HT1080 (cell line): ENCODE measurements around the gene CRB3. TPM values are rescaled to one million over a fixed set of nuclear protein-coding genes. Genes with fewer than 3 reads are reported as not detected.
A peak's percentile ranks its signal among the peaks of the same experiment; 100 is the strongest.
"Not testable (repeated sequence)": the region's sequence is repeated elsewhere in the genome, so short reads cannot be mapped to it uniquely, and the experiment has no call there.

Experiments used
- DNase-seq: peaks from one replicate; pipeline ENCODE4 v3.0.0-alpha.2; 2015; ENCODE audit warnings: low read depth
- polyA plus RNA-seq, 2 experiments: library from polyadenylated mRNA; depleted of rRNA; stranded (reverse); fragments of >200 nt; gene quantifications; 2 replicates each; pipeline ENCODE4 v1.2.3, GENCODE V29; 2015
- total RNA-seq: library from RNA; depleted of rRNA; stranded (reverse); fragments of >200 nt; shearing (Covaris generic); gene quantifications from 2 replicates; pipeline ENCODE4 v1.2.3, GENCODE V29; 2014; rRNA removed

CRB3 gene, protein sequence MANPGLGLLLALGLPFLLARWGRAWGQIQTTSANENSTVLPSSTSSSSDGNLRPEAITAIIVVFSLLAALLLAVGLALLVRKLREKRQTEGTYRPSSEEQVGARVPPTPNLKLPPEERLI
- not detected in 2 replicates for total RNA-seq
- not detected in 2 replicates for polyA plus RNA-seq (2015; cell fraction: cytosol; rRNA removed)
- polyA plus RNA-seq (2015; cell fraction: nucleus; rRNA removed) = not detected in 2 replicates

DNA sequence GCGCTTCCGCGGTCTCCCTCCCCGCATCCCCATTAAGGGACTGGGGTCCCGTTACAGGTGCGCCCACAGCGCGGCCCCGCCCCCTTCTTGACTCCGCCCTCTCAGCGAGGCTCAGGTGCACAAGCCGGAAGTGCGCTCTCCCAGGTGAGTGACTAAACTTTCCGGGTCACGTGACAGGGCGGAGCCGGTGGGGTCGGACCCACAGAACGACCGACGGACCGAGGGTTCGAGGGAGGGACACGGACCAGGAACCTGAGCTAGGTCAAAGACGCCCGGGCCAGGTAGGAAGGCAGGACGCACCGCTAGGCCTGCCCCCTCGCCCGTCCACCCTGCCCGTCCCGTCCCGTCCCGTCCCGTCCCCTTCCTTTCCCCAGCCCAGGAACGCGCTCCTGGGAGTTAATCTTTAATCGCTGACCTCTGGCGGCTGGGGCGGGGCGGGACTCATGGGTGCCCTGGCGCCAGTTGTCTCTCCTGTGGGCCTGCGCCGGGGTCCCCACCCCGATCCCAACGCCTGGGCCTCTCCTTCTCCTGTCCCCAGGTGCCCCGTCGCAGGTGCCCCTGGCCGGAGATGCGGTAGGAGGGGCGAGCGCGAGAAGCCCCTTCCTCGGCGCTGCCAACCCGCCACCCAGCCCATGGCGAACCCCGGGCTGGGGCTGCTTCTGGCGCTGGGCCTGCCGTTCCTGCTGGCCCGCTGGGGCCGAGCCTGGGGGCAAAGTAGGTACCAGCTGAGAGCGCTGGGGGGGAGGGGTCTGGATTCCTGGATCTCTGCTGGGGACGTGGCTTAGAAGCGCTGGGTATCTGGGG is at the start of gene CRB3:
Gene CRB3, plus strand, starts transcription at position 202 of the 804 bp plus-strand sequence. Its CDS starts 431 bp downstream, at position 633.
- DNase-seq = no peak

DNA sequence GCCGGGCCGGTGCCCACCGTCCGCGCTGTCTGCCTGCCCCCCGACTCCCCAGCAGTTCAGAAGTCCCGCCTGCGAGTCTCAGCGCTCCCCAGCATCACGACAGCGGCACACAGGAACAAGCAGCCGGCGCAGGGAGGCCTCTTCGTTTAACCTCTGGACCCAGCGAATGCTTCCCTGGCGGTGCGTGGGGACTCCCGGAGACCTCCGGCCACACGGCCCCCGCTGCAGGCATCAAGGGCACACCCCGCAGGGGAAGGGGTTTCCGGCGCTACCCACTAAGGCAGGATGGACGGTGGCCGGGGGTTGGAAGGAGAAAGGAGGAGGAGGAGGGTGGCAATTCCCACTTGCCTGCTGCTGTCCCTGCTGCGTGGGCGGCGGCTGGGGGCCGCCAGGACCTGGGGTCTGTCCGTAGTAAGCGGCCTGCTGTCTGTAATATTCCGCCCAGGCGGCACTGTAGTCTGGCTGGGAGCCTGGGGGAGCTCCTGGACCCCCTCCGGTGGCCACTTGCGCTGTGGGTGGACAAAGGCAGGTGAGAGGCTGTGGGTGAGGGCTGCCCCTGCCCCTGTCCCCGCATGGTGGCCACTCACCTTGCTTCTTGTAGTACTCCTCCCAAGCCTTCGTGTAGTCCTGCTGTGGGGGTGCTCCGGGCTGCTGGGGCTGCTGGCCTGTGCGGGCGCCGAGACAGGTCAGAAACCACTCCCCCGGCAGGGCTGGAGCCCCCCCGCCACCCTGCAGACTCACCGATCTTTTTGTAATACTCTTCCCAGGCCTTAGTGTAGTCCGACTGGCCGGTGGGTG is 49.1 kb upstream of the CRB3 start:
- DNase-seq = no peak

DNA sequence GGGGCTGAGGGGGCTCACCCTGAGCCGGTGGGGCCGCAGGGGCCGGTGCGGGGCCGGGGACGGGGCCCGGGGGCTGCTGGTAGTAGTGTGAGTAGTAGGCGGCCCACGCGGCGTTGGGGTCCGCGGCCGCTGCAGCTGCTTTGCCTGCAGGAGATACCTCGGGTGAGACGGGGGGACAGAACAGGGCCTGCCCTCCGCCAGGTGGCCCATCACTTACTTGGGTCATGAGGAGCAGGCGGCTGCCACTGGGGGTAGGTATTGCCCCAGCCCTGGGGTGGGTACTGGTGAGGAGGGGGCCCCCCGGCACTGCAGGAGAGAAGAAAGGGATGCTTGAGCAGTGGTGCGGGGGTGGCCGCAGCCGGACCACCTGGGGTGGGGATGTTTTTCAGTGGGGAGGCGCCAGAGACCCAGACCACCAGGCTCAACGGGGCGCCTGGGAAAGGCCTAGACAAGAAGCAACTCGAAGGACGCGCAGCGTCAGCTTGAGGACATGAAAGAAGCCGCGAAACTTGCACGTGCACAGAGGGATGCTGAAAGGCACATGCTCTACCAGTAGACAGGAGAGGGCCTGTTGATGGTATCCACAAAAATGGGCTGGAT is 48.4 kb upstream of the CRB3 start:
- no peak for DNase-seq

DNA sequence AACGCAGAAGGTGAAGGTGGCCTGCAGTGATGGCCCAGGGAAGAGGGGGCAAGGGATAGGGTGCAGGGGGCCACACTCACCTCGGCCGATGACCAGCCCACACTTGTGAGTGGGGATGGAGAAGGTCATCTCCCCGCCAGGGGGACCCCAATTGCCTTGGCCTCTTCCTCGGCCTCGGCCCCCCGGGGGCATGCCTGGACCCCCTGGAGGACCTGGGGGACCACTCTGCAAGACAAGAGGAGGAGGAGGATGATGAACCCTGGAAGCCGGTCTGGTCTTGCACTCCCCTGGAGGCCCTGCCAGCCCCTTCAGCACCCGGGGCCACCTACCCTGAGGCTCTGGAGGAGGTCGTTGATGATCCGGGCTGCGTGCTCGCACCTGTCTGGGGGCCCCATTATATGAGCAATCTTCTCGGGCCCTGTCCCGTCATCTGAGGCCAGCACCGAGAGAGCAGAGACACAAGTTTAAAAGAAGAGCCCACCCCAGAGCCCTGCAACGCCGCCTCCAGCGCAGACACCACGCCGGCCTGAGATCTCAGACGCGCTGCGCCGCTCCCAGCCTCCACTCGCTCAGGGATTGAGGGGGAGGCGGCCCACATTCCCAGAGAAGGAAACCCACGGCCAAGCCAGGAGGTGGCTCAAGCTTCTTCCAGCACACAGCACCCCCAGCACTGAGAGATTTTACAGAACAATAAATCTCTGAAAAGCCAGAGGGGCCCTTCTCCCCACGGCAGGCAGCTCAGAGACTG is 47.2 kb upstream of the CRB3 start:
- DNase-seq = no peak

DNA sequence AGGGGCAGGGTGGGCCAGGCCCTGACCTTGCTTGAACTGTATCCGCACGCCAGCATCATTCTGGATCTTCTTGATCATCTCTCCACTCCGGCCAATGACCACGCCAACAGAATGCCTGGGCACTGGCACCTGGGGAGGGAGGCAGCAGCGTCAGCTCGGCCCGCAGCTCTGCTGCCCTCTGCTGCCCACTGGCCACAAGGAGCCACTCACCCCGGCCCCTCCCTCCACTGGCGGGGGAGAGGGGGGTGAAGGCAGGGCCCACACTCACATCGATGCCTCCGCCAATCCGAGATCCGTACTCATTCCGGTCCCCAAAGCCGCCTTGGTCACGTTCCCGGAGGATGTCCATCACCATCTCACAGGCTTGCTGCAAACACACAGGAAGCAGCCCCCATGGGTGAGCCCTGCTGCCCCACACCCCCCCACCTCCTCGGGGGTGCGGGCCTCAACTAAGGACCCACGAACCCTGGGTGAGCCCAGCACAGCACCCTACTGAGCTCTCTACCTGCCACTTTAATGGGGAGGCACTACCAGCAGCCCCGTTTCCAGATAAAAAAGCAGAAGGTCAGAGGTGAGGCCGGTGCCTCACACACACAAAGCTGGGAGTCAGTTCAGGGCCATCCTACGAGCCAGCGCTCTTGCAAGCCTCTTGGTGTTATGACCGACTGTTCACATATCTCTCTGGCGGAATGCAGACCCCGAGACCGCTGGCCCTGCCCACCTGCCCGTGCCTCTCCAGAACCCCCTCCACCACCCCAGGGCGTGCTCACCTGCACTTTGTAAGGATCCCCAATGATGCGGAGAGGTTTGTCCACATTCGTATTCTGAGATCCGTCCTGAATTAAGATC is 46.1 kb upstream of the CRB3 start:
- no peak for DNase-seq

DNA sequence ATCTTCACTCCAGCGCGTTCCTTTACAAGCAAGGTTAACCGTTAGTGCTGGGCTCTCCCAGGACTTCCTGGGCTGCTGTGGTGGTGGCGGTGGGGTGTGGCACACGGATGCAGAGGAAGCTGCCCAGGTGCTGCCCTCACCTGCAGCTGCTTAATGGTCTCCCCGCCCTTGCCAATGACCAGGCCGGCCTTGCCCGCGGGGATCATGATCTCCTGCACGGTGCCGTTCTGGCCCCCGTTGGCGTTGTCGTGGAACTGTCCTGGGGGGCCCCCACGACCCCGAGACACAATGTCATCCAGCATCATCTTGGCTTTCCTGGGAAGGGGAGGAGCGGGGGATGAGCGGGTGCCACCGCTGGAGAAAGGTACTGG is 45.5 kb upstream of the CRB3 start:
- no peak for DNase-seq

DNA sequence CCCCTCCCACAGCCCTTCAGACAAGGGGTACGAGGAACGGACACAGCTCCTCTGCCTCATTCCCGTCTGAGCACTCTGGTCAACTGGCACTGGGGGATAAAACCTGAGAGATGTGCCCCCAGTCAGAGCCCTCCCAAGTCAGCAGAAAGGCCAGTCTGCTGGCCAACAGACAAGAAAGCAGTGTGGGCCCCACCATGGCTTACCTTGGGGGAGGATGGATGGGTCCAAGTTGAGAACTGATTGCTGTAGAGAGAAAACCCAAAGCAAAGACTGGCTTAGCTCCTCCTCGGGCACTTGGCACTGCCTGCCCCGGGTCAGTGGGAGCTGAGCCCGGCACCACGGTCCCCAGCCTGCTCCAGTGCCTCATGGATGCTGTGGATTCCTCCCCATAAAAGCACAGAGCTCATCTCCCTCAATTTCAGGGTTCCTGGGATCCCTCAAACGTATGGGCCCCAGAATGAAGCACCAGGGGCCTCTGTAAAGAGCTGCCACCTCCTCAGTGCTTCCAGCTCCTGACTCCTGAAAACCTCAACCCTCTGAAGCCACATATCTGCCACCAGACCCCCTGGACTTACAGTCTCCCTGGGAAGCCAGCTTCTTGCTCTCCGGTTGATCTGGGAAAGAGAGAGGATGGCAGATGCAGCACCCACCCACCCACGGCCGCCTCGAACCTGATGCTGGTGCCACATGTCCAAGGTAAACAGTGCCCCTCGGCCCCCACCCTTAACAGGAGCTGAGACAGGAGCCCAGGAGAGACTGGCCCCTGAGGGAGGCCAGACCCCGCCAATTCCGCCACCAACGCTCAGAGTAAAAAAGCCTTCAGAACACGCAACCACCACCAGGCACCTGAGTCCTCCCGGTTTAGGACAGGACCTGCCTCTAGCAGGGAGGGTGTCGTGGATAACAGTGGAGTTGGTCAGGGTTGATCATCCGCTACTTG is 42.7 kb upstream of the CRB3 start:
- DNase-seq = no peak

DNA sequence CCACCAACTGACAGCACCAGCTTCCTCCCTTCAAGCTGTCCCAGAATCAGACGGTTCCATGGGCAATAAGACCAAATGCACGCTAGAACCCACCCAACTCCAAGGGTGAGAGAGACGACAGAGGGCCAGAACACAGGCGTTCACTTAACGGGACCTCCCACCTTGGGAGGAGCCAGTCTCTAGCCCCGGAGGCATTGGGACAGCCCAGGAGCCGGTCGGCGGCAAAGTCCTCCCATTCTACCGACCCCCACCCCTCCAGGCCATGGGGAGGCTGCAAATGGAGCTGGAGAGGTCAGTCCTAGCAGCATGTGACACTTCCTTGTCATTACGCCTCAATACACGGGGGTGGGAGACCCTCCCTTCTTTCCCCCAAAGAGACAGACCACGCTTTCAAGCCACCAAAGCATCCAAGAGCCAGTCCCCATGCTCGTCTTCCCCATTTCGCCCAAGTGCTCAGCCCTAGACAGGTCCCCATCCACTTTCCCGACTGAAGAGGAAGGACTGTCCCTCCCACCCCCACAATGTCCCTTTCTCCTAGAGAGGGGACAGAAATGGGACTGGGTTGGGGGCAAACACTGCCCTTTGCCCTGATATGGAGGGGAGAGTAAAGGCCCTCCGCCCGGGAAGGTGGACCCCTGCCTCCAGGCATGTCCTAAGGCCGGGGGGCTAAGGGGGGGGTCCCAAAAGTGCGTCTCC is 40.4 kb upstream of the CRB3 start:
- peak; percentile 45 for DNase-seq

DNA sequence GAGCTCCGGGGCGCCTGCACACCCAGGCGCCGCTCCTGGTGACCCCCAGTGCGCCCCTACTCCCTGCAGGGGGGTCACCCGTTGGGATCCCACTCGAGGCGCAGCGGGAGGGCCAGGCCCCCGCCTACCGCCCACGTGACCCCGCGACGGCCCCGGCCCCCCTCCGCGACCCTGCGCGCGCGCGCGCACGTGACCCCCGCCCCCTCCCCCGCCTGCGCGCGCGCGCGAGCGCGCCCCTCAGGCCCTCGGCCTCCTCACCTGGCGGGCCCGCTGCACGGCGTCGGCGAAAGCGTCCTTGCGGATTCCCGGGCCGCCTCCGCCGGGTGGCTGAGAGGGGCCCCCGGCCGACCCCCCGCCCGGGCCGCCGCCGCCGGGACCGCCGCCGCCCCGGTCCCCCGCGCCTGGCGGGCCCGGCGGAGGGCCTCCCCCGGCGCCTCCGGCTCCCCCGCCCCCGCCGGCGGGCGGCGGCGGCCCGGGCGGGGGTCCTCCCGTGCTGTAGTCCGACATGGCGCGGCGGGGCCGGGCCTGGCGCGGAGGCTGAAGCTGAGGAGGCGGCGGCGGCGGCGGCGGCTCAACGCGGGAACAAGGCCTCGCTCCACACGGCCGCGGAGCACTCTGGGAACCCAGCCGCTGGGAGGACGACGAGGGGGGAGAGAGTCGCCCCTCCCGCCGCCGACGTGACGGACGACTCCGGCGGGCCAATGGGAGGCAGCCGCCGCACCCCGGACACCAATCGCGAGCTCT is 39.7 kb upstream of the CRB3 start, which contains the start of gene KHSRP:
Gene KHSRP, minus strand, starts transcription at position 617 of the 744 bp plus-strand sequence. Its CDS starts 110 bp downstream, at position 507.
- no peak for DNase-seq

DNA sequence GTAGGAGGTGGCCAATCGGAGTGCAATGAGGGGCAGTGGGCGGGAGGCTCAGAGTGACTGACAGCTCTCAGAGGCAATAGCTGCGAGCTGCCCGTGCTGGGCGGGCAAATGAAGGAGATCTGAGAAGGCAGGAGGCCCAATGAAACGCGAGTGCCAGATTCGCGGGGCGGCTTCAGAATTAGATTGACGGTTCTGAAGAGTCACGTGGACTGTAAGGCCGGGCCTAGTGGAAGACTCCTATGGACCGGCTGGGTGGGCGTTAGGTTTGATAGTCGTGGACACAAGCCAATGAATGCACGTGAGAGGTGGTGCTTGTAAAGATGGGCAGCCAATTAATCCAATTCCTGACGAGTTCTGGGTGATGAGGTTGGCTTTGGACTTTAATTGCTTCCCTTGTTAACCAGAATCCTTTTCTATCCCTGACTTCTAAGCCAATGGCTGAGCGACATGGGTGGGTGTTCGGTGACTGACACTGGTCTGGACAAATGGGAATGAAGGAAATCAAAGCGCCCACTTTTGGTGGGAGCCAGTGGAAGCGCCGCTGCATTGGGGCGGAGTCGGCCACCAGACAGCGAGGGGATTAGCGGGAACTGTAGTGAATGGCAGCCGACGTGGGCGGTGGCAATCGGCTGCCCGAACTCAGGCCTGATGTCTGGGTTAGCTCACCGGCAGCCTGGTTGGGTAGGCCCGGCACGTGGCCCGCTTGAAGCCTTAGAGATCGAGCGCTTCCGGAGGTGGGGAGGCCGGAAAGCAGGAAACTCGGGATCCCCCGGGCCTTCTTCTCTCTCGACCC is 38.9 kb upstream of the CRB3 start:
- peak; percentile 100 for DNase-seq

DNA sequence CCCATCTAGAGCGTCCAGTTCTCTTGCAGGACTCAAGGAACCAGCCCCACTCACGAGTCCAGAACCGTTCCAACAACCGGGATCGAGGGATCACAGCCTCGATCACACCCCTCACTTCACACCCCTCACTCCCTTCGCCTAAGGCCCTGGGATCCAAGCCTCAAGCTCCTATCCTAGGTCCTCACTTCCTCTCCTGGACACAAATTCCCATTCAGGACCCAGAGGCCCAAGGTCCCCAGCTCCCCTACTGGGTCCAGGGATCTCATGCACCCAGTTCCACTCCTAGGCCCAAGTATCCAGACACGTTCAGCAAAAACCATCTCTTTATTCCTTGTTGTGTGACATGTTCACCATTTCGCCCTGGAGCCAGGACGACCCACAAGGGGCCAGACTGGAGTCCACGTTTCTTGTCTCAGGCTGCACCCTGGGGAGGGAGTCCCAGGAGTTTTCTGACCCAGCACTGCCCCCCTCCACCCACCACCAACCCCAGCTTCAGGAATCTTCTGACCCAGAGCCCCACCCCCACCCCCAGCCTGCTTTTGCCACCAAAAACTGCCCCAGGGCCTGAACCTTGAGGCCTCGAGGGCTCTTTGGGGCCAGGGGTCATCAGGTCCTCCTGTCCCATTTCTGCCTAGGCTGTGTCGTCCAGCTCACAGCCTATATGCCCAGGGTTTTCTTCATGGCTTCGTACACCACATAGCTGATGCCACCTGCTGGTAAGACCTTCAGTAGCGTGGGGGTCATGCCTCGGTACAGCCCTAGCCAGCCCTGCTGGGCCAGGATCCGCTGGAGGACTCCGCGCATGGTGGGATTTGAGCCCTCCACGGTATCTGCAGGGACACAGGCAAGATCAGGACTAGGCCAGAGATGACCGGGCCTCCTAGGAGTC is 38.1 kb upstream of the CRB3 start:
- no peak for DNase-seq

DNA sequence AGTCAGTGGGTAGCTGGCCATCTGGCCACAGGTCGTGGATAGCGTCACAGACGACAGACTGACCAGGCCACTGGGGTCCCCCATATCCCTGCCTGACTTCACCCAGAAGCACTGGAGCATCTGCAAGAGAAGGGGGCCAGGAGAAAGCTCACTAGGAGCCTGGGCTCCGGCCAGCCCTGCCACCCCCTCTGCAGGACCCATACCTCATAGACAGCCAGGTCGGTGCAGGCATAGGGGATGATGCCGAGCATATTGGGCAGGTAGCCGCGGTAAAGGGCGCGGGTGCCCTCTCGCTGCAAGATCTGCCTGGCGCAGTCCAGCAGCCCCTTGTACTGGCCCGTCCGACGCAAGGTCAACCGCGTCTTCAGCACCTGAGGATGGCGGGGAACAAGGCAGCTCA is 36.9 kb upstream of the CRB3 start:
- no peak for DNase-seq

DNA sequence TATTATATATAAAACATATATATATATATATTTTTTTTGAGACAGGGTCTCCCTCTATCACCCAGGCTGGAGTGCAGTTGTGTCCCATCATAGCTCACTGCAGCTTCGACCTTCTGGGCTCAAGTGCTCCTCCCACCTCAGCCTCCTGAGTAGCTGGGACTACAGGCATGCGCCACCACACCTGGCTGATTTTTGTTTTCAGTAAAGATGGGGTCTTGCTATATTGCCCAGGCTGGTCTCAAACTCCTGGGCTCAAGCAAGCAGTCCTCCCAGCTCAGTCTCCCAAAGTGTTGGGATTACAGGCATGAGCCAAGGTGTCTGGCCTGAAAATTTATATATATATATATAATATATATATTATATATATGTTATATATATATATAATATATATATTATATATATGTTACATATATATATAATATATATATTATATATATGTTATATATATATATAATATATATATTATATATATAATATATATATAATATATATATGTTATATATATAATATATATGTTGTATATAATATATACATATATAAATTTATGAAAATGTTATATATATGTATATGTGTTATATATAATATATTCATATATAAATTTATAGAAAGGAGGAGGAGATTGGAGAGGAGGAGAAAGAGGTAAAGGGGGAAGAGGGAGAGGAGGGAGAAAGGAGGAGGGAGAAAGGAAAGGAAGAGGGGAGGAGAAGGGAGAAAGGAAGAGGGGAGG is 35.2 kb upstream of the CRB3 start:
- not testable (repeated sequence) for DNase-seq

DNA sequence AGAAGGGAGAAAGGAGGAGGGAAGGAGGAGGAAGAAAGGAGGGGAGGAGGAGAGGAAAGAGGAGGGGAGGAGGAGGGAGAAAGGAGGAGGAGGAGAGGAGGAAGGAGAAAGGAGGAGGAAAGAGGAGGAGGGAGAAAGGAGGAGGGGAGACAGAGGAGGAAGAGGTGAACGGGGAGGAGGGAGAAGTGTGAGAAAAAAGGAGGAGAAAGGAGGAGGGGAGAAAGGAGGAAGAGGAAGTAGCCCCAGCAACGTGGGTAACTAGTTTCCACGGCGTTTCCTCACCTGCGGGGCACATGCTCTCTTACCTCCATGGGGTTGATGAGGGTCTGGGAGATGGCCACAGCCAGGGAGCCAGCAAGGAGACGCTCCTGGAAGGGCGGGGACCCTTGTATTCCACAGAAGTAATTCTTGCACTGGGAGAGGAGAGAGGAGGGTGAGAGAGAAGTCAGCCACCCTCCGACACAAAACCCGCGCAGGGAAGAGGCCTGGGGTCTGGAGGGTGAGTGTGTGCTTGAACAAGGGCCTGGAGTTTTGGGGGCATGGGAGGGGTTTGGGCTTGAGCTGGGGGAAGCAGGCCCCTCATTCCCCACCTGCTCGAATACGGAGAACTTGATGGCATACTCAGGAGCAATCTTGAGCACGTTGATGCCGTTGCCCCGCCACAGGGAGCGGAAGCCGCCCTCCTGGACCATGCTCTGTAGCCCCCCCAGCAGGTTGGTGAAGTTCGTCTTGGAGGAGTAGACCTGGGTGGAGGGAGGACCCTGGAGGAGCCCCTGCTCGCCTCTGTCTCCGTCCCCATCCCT is 34.5 kb upstream of the CRB3 start:
- DNase-seq = no peak
